ENCODE data around the gene BIRC6. TPM values are rescaled to one million over a fixed set of nuclear protein-coding genes. Genes with fewer than 3 reads are reported as not detected.

The BIRC6 gene
- total RNA-seq, 1 experiment from 2014 or later = 79.0 TPM

- Histone ChIP-seq H3K9me3 (ENCODE audit: insufficient read depth, low read depth) (no peaks in the 10 kb centered on the region), H3K27ac (no peak overlapping the region), H4K20me1 (ENCODE audit: insufficient read depth) (peaks cover 93% of the 10 kb centered on the region), H3K36me3 (ENCODE audit: low read depth) (0 out of 2 replicates have a peak, but pooled peaks cover 6% of the 10 kb centered on the region), H3K4me3 (no peak overlapping the region), H3K79me2 (ENCODE audit: low read depth) (peaks cover 97% of the 10 kb centered on the region), H2AFZ (no peak overlapping the region), H3K4me1 (replicated peaks; ENCODE audit: insufficient read depth) (peaks cover 9% of the 10 kb centered on the region; the same call in 1 of the 2 replicates), H3K4me2 (no peak overlapping the region), H3F3A (ENCODE audit: insufficient read depth, low read depth) (peaks cover 19% of the 10 kb centered on the region; the same call in 1 of the 2 replicates), H3K9me2 (ENCODE audit: insufficient read depth) (no peaks in the 10 kb centered on the region), H3K27me3 (ENCODE audit: insufficient read depth, low read depth) (no peaks in the 10 kb centered on the region)
- no TSS peak for BruUV-seq (replicated peaks)
- TF ChIP-seq, protein P1, sequence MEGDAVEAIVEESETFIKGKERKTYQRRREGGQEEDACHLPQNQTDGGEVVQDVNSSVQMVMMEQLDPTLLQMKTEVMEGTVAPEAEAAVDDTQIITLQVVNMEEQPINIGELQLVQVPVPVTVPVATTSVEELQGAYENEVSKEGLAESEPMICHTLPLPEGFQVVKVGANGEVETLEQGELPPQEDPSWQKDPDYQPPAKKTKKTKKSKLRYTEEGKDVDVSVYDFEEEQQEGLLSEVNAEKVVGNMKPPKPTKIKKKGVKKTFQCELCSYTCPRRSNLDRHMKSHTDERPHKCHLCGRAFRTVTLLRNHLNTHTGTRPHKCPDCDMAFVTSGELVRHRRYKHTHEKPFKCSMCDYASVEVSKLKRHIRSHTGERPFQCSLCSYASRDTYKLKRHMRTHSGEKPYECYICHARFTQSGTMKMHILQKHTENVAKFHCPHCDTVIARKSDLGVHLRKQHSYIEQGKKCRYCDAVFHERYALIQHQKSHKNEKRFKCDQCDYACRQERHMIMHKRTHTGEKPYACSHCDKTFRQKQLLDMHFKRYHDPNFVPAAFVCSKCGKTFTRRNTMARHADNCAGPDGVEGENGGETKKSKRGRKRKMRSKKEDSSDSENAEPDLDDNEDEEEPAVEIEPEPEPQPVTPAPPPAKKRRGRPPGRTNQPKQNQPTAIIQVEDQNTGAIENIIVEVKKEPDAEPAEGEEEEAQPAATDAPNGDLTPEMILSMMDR (conservative IDR thresholded peaks at IDR 0.05) = no peak
- no peak for TF ChIP-seq EZH2 (IDR thresholded peaks at IDR 0.05; ENCODE audit: low read depth)
- DNase-seq = no peak
- ChIA-PET CTCF (no interaction called here), POLR2A (ENCODE audit: unreplicated experiment) (no interaction called here)
- intact Hi-C loops (cut with micrococcal nuclease; ENCODE audit: unreplicated experiment) = no loop called here
Measured at GRCh38 chr2:32372519-32373182, 15.8 kb downstream of the BIRC6 start.

DNA sequence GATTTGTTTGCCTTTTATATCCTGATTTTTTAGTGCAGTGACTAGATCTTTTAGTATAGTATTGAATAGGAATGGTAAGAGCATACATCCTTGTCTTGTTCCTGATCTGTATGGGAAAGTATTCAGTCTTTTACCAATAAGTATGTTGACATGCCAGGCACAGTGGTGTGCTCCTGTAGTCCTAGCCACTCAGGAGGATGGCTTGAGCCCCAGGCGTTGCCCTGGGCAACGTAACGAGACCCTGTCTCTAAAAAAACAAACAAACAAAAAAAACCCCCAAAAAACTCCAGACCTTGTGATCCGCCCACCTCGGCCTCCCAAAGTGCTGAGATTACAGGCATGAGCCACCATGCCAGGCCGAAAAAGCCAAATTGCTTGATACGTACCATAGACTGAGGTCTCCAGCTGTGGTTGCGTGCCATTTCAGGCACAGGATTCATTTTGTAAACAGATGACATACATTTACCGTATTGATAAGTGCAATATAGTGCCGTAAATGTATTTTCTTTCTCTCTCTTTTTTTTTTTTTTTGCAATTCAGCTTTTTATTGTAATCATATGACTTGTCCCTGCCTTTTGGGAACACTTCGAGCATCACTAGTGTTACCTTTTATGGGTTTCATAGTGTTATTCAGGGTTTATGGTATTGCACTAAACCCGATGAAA lies 18.5 kb downstream of the BIRC6 start:
- Histone ChIP-seq H3K4me3 (no peak overlapping the region), H4K20me1 (ENCODE audit: insufficient read depth) (peaks cover 89% of the 10 kb centered on the region), H3F3A (ENCODE audit: insufficient read depth, low read depth) (peaks cover 19% of the 10 kb centered on the region; the same call in 1 of the 2 replicates), H3K36me3 (ENCODE audit: low read depth) (peaks cover 10% of the 10 kb centered on the region; the same call in 1 of the 2 replicates), H3K9me3 (ENCODE audit: insufficient read depth, low read depth) (no peaks in the 10 kb centered on the region), H3K27ac (no peak overlapping the region), H3K79me2 (ENCODE audit: low read depth) (peaks cover 98% of the 10 kb centered on the region), H3K4me1 (replicated peaks; ENCODE audit: insufficient read depth) (peaks cover 9% of the 10 kb centered on the region; the same call in 1 of the 2 replicates), H2AFZ (no peak overlapping the region), H3K27me3 (ENCODE audit: insufficient read depth, low read depth) (no peaks in the 10 kb centered on the region), H3K4me2 (no peak overlapping the region), H3K9me2 (ENCODE audit: insufficient read depth) (no peaks in the 10 kb centered on the region)
- DNase-seq = no peak
- TF ChIP-seq, protein P1 (conservative IDR thresholded peaks at IDR 0.05) = no peak
- no peak for TF ChIP-seq EZH2 (IDR thresholded peaks at IDR 0.05; ENCODE audit: low read depth)
- no TSS peak for BruUV-seq (replicated peaks)
- intact Hi-C loops (cut with micrococcal nuclease; ENCODE audit: unreplicated experiment) = no loop called here
- POLR2A ChIA-PET (ENCODE audit: unreplicated experiment) = no interaction called here
- CTCF ChIA-PET = no interaction called here

DNA sequence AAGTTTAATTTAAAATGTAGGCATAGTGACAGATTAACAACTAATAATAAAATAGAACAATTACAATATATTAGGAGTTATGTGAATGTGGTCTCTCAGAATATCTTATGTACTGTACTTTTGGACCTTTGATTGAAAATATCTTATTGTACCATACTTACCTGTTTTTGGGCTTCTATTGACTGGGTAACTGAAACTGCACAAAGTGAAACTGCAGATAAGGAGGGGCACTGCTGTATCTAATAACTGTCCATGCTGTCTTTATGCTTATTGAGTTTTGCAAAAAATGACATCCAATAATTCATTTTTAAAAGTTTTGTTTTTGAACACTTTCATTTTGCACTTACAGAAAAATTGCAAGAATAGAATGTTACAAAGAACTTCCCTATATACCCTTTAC lies 19.9 kb downstream of the BIRC6 start:
- peaks cover 92% of the 10 kb centered on the region for H3K79me2 ChIP-seq (ENCODE audit: low read depth)
- H4K20me1 ChIP-seq (ENCODE audit: insufficient read depth) = peaks cover 85% of the 10 kb centered on the region
- no TSS peak for BruUV-seq (replicated peaks)
- peak overlapping the region; percentile 1; the same call in 1 of the 2 replicates for H3K27ac ChIP-seq
- no peaks in the 10 kb centered on the region for H3K27me3 ChIP-seq (ENCODE audit: insufficient read depth, low read depth)
- H3K36me3 ChIP-seq (ENCODE audit: low read depth) = peaks cover 18% of the 10 kb centered on the region
- H3F3A ChIP-seq (ENCODE audit: insufficient read depth, low read depth) = peaks cover 19% of the 10 kb centered on the region; the same call in 1 of the 2 replicates
- H3K9me3 ChIP-seq (ENCODE audit: insufficient read depth, low read depth) = no peaks in the 10 kb centered on the region
- peaks cover 9% of the 10 kb centered on the region; the same call in 1 of the 2 replicates for H3K4me1 ChIP-seq (replicated peaks; ENCODE audit: insufficient read depth)
- intact Hi-C loops (cut with micrococcal nuclease; ENCODE audit: unreplicated experiment) = no loop called here
- no peak overlapping the region for H2AFZ ChIP-seq
- POLR2A ChIA-PET (ENCODE audit: unreplicated experiment) = interaction anchor here (0.6 kb wide), 1 partner anchor 428 kb away, joined by 3 read pairs; no protein-coding TSS in a partner anchor
- TF ChIP-seq, protein P1 (conservative IDR thresholded peaks at IDR 0.05) = no peak
- no peak overlapping the region for H3K4me3 ChIP-seq
- no peak for DNase-seq
- no peaks in the 10 kb centered on the region for H3K9me2 ChIP-seq (ENCODE audit: insufficient read depth)
- peak overlapping the region; percentile 5; the same call in 1 of the 2 replicates for H3K4me2 ChIP-seq
- CTCF ChIA-PET = interaction anchor here (0.6 kb wide), 1 partner anchor 81 kb away, joined by 4 read pairs; no protein-coding TSS in a partner anchor

All from PC-9 (cell line).